Dedifferentiated amniotic fluid mesenchymal stem cell (primary cell): ENCODE measurements around the gene TTN.

Source experiments
- DNase-seq: peaks from one replicate; pipeline ENCODE4 v3.0.0-alpha.2; 2016; ENCODE audit errors: extremely low spot score

TTN gene

DNA sequence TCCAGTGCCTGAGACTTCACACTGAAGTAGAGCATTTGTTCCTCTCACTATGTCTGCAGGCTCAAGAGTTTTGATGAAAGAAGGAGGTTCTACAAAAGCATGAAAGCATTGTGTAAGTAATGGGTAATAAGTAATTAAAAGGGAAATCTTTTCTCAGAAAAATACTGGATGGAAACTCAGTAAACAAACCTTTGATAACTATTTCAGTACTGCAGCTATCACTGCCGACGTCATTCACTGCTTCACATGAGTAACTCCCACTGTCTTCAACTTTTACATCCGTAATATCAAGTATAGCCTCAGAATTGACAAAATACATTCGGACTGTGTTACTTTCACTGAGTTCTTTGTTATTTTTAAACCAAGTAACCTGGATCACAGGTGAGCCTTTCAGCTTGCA is 72.7 kb downstream of the TTN start:
- no peak for DNase-seq

DNA sequence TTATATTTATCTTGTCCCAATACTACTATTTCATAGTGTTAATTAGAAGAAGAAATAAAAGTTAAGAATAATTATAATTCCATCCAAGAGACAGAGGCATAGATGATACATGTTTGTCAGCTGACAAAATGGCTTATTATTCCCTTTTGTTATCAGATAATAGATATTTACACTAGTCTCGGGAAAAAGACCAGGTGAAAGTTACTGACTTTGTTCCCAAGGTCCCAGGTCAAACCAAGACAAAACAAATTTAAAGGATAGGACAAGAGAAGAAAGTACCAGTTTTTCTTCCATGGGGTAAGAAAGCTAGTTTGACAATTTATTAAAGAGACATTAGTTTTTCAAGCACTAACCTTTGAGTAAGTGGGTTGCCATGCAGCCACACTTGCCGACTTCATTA is 73.2 kb downstream of the TTN start:
- DNase-seq = no peak

GRCh38 chr2:178732913-178733312 is 74.3 kb downstream of the TTN start:
- no peak for DNase-seq

- DNase-seq = no peak
Observed at GRCh38 chr2:178731300-178731699, 75.9 kb downstream of the TTN start.

- DNase-seq = no peak
Observed at GRCh38 chr2:178730049-178730448, 77.2 kb downstream of the TTN start.

DNA sequence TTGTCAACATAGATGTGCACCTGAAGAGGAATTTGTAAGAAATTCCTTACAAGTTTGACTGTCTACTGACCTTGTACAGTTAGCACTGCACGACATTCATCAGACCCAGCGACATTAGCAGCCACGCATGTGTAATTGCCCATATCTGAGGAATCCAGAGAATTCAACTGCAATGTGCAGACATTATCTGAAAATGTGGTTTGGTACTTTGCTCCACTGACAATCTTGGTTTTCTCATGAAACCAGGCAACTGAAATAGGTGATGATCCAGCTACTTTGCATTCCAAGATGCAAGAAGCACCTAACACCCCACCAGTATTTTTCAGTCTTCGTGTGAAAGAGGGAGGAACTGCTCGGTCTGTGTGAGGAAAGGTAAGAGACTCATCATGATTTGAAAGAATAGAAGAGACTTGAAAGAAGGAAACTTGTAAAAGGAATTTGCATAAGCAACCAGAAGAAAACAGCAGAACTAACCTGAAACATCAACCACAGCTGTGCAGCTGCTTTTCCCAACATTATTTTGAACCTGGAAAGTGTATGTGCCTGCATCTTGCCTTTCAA is 83.4 kb downstream of the TTN start:
- no peak for DNase-seq

DNA sequence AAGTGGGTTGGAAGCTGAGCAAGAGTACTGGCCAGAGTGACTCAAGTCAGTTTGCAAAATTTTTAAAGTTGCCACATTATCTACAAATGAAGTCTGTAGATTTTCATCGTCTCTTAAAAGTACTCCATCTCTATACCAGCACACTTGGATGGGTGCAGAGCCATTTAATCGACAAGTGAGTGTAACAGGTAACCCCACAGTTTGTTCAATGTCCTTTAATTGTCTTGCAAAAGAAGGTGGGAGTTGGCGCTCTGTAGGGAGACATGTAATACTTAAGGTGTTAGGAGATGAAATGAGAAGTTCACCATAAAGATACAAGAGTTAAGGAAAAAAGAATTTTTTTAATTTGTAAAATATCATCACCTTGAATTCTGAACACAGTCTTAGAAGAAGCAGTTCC is 84.9 kb downstream of the TTN start:
- DNase-seq = no peak

- no peak for DNase-seq
Observed at GRCh38 chr2:178718988-178719387, 88.2 kb downstream of the TTN start.

DNA sequence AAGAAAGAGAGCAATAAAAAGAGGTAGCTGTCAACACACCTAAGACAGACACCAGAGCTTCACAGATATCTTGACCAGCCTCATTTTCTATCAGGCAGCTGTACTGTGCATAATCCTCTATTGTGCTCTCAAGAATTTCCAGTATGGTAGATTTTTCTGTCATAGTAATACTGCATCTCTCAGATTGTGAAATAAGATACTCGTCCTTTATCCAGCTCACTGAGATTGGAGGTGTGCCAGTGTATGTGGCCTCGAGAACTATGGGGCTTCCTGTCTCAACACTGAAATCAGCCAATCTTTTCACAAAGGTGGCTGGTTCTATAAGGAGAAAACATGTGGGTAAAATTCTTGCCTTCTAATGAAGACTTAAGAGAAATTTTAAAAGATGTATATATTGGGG is 88.9 kb downstream of the TTN start:
- no peak for DNase-seq

DNA sequence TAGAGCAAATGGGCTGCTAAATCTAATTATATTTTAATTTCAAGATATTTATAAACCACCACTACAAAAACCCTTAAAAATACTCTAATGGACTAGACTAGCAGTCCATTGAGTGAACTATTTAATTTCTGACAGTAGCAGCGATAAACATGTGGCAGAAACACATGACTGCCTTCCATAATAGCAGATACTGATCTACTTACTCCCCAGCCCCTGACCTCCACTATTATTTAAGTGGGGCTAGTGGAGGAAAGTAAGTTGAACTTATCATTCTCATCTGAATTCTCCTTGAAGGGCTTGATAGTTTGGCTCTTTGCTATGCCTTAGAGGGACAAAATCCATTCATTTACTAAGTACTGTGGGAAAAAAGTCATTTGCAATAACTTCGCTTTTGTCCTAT is 90.8 kb downstream of the TTN start:
- no peak for DNase-seq

DNA sequence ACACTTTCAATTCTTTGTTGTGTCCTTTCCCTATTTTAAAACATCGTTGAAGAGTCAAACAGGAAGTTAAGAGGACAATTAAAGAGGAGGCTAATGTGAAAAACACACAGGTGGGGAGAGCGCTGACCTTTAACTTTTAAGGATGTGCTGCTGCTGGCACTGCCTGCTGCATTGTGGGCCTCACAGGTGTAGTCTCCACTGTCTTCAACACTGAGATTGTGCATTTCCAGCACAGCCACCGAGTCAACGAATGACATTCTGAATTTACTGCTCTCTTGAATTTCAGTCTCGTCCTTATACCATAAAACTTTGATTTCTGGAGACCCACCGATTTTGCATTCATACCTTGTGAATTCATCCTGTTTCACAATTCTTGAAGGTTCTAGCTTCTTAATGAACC is 91.9 kb downstream of the TTN start:
- no peak for DNase-seq

- no peak for DNase-seq
Observed at GRCh38 chr2:178707476-178707875, 99.7 kb downstream of the TTN start.

DNA sequence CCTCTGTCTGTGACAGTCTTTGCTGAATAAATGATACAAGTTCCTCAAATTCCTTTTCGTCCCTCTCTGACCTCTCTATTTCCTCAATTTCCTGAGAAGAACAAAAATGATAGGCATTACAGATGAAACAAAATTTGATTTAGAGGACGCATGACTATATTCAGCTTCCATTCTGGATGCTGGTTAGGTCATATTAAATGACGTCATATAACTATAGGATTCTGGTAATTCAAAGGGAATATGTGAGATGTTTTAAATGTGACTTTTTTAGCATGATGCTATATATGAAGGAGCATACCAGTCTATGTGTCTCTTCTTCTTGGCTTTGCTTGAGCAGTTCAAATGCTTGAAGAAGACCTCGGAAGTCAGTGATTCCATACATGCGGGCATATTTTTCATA is 102.3 kb downstream of the TTN start:
- DNase-seq = no peak

DNA sequence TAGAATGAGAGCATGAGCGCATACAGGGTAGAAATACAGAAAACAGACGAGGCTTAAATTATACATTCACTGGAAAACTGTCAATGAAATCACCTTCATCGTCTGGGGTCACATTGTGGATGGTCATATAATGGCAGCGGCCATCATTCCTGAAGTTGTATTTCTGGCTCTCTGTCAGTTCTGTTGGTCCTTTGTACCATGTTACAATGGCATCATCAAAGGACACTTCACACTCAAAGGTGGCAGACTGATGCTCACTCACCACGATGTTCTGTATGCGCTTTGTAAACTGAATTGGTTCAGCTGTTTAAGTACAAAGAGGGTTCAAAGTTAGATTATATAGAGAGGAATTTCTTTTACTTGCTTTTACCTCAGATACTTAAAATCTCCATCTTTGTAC is 104.9 kb downstream of the TTN start:
- DNase-seq = no peak

DNA sequence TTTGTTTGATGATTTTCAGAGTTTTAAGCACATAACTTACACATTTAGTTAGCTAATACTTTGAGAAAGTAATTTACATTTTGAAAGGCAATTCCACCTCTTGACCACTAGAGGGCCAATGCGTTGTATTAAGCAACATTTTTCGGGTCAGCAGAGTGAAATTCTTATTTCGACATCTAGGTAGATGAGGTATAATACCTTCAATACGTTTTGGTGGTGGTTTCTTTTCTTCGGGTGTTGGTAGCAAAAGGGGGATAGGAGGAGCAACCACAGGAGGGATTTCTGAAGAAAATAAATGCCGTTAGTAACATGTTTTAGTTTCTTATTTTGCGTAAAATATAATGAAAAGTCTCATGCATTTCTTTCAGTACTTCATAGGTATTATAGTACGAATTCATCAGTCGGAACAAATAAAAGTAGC is 106.3 kb downstream of the TTN start:
- no peak for DNase-seq

- DNase-seq = no peak
Observed at GRCh38 chr2:178700136-178700535, 107.1 kb downstream of the TTN start.

DNA sequence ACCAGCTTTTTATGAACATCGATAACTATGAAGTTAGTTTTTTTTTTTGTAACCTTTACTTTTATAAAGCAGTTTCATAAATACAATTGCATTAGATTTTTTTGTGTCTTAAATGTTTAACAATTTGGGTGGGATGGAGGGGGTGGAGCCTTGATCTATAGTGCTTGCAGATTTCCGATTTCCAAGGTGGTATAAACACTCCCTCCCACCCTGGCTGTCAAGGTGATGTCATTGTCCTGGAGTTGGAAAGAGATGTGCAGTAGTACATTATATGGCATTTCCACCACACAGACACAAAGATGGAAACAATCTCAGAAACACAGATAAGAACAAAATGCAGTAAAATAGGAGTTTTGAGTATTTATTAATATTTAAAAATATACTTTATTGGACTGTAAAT is 114.4 kb downstream of the TTN start:
- no peak for DNase-seq

- DNase-seq = no peak
Observed at GRCh38 chr2:178689808-178690207, 117.4 kb downstream of the TTN start.

DNA sequence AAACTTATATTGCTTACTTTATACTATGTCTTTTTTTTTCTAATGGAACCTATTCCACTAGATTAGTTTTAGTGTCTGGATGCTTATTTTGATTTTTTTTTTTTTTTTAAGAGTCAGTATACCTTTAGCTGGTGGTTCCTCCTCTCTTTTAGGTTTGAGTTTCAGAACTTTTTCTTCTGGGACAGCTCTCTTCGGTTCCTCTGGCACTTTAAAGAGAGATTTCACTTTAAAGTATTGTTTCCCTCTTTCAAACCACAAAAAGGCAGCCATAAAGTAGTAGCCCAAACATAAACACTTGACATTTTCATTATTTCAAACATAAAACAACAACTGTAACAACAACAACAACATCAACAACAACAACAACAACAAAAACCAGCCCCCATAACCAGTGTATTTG is 123.3 kb downstream of the TTN start:
- DNase-seq = no peak

DNA sequence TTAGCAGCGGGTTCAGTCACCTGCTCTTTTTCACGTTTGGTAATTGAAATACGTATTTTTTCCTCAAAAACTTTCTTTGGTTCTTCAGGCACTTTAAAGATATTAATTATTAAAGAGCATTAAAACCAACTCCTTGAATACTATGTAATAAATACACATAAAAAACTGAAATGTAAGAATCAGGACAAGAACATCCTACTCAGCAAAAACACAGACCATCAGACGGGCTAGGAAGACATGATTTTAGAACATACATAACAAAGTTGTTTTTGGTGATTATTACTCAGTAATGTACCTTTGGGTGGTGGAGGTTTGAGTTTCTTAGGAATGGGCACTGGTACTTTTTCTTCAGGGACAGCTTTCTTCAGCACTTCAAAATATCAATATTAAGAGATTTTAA is 126.1 kb downstream of the TTN start:
- DNase-seq = no peak

DNA sequence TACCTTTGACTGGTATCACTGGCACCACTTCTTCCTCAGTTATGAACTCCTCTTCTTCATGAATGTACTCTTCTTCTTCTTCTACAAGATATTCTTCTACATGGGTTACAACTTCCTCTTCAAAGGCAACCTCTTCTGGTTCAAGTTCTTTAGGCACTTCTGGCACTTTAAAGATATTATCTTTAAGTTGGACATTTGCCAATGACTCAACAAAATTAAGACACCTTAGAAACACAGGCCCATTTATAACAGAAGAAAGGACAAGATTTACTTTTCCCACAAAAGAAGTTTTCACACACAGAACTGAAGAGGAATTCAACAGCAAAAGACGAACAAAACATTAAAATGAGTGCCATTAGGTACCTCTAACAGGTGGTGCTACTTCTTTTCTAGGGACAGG is 127.3 kb downstream of the TTN start:
- no peak for DNase-seq

DNA sequence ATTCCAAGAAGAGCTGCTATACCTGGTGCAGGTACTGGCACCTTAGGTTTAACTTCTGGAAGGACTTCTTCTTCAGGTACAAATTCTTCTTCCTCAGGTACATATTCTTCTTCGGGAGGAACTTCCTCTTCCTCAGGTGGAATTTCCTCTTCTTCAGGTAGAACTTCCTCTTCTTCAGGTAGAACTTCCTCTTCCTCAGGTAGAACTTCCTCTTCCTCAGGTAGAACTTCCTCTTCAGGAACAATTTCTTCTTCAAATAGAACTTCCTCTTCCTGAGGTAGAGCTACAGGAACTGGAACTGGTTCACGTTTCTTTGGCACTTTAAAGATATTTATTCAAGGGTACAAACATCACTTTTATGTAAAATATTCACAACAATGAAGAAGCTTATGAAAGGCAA is 129.6 kb downstream of the TTN start:
- no peak for DNase-seq

- DNase-seq = no peak
Observed at GRCh38 chr2:178676046-178676445, 131.2 kb downstream of the TTN start.

GRCh38 chr2:178674122-178674521 is 133.1 kb downstream of the TTN start:
- no peak for DNase-seq

DNA sequence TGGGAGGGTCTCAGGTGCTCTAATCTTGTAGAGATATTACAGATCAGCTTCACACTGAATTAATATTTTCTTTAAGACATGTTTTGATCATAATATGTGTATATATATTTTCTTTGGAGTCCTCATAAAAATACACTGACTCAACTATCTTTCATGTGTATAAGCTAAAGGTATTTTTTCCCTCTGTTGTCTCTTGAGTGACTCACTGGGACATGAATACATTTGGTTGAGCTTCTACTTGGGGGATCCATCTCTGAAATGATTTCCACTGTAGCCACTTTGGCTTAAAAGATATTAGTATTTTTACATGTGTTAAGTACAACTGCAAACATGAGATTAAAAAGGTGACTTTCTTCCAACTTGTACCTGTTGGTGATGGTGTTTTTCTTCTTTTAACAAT is 140.8 kb downstream of the TTN start:
- DNase-seq = no peak
